HG03432 (cell line): ENCODE data around the gene SIRT7.
"Not testable (repeated sequence)": the region's sequence is repeated elsewhere in the genome, so short reads cannot be mapped to it uniquely, and the experiment has no call there.

Experiments used
- ATAC-seq: cut with Tn5 transposase; IDR thresholded peaks from one replicate; pipeline ENCODE4 v1.9.1; 2021; ENCODE audit warnings: mild to moderate bottlenecking, moderate library complexity; ENCODE audit not compliant: unreplicated experiment

The SIRT7 gene

DNA sequence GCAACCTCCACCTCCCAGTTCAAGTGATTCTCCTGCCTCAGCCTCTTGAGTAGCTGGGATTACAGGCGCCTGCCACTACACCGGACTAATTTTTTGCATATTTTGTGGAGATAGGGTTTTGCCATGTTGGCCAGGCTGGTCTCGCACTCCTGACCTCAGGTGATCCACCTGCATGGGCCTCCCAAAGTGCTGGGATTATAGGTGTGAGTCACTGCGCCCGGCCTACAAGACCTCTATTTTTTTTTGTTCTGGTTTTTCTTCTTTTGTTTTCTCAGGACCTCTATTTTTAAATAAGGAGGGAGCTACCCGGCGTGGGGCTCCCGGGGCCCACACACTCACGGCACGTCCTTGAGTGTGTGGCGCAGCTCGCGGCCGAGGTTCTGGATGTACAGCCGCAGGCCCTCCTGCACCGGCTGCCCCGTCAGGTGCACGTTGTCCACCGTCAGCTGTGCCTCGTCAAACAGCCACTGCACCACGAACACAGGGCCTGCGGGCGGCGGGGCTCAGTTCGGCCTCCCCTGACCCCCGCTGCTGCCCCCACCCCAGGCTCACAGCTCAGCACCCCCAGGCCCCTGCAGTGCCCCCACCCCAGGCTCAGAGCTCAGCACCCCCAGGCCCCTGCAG lies 37.2 kb upstream of the SIRT7 start:
- no peak for ATAC-seq

DNA sequence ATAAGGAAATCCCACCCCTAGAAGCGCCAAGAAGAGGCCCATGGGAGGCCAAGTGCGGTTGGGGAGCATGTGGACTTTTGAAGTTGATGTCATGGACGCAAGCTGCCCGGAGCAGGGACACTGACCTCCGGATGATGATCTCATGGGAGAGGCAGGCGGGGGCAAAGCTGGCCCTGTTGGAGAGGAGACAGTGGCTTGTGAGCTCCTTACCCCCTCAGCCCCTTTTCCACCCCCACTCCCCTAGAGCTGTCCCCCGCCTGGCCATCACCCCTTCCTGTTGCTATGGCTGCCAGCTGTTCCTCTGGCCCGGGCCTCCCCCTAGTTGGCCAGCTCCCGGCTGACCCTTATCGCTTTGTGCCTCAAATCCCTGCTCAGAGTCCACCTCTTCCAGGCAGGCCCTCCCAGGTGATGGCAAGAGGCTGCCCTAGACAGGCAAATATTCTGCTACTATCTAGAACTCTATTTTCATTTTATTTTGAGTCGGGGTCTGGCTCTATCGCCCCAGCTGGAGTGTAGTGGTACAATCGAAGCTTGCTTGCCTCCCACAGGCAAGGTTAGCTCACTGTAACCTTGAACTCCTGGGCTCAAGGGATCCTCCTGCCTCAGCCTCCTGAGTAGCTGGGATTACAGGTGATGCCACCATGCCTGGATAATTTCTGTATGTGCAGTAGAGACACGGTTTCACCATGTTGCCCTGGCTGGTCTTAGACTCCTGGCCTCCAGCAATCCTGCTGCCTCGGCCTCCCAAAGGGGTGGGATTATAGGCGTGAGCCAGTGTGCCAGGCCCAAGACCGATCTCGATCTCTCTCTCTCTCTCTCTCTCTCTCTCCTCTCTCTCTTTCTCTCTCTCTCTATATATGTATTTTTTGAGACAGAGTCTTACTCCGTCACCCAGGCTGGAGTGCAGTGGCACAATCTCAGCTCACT lies 36.4 kb upstream of the SIRT7 start:
- ATAC-seq: no peak

GRCh38 chr17:81953443-81953842 lies 35.5 kb upstream of the SIRT7 start:
- not testable (repeated sequence) for ATAC-seq

DNA sequence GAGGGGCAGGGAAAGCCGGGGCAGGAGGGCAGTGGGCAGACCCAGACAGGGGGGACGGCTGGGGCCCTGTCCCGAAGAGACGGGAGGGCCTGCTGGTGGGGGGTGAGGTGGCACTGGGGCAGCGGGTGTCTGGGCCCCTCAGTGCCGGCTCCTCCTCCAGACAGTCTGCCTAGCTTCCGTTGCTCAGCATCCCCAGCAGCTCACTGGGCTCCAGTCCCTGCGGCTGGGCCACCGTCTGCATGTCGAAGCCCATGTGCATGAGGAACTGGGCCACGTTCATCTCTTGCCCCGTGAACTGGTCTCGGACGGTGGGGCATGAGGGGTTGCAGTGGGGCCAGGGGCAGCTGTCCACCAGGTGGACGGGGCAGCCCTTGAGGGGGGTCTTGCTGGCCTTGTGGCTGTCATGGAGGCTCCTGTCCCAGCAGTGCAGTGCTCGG lies 34.8 kb upstream of the SIRT7 start:
- ATAC-seq: no peak

- ATAC-seq: no peak
Measured at GRCh38 chr17:81951785-81952684, 34.1 kb upstream of the SIRT7 start.

DNA sequence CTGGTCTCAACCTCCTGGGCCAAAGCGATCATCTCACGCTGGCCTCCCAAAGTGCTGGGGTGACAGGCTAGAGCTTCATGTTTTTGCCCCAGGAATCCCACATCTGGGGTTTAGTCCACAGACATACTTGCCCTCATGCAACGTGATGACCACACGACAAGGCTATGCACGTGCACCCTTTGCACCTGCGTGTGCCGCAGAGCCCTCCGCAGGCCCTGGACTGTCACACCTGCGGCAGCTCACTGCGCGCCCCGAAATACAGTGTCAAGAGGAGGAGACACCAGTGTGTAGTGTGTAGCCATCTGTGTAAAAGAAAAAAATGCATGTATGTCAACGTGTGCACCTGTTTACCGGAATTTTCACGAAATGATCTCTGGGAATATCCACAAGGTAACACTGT lies 32.5 kb upstream of the SIRT7 start:
- ATAC-seq: no peak

- no peak for ATAC-seq
Measured at GRCh38 chr17:81948635-81949378, 30.8 kb upstream of the SIRT7 start.

DNA sequence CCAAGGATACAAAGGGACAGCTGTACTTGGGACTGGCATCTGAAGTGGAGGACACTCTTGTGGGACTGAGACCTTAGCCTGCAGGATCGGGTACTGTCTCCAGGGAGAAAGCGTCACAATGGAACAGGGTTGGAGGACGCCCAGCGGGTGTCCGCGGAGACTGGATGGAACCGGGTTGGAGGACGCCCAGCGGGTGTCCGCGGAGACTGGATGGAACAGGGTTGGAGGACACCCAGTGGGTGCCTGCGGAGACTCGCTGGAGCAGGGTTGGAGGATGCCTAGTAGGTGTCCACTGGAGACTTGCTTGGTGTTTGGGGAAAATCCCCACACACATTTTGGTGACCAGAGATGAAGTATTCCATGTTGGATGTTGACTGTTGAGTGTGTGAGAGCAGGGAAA lies 29.2 kb upstream of the SIRT7 start, which contains the start of gene MYADML2:
TSS of gene MYADML2 (minus strand) at position 45 of the 400 bp plus-strand sequence. CDS start 5,492 bp downstream, outside the sequence.
- ATAC-seq: no peak

DNA sequence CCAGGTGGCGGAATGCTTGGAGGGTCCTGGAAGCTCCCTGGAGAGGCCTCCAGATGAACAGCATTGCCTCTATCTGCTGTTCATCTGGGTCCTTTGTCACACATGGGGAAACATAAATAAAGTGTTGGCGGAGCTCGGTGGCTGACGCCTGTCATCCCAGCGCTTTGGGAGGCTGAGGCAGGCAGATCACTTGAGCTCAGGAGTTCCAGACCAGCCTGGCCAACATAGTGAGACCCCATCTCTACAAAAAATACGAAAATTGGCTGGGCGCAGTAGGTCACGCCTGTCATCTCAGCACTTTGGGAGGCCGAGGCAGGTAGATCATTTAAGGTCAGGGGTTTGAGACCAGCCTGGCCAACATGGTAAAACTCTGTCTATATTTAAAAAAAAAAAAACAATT lies 26.9 kb upstream of the SIRT7 start:
- ATAC-seq: no peak

- no peak for ATAC-seq
Measured at GRCh38 chr17:81942167-81942553, 24.2 kb upstream of the SIRT7 start.

GRCh38 chr17:81941484-81942166 lies 23.6 kb upstream of the SIRT7 start:
- no peak for ATAC-seq

DNA sequence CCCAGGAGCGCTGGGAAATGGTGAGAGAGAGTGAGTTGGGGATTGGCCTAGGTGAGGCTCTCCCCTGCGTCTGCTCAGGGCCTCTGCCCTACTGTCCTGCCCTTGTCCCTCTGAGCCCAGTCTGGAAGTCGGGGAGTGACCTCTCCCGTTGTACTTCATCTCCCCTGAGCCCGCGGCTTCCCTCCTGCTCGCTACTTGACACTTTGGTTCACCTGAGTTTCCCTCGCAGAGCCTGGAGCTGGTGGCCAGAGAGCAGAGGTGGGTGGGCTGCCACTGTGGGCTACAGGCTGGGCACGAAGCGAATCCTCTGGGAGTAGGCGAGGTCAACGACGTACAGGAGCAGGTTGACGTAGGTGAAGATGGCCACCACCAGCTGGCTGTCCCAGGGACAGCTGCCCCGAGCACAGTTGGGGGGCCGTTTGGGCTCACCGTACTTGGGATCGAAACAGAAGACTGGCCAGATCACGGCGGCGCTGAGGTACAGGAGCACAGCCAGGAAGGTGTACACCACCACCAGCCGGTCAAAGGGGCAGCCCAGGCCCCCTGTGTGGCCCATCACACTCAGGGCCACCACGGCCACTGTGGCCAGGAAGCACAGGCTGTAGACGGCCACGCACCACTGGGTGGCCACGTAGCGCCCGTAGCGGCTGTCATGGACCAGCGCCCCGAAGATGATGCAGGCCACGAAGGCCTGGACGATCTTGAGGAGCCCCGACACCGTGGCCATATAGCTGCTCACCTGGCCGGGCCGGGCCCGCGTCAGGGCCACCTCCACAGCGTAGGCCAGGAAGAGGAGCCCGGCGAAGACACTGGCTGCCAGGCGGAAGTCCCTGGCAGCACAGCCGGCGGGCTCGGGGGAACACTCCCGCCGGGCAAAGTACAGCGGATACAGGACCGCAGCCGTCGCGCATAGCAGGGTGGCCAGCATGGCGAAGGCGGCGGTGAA lies 22.8 kb upstream of the SIRT7 start:
- ATAC-seq: no peak

GRCh38 chr17:81939881-81940385 lies 22.0 kb upstream of the SIRT7 start:
- ATAC-seq: no peak

DNA sequence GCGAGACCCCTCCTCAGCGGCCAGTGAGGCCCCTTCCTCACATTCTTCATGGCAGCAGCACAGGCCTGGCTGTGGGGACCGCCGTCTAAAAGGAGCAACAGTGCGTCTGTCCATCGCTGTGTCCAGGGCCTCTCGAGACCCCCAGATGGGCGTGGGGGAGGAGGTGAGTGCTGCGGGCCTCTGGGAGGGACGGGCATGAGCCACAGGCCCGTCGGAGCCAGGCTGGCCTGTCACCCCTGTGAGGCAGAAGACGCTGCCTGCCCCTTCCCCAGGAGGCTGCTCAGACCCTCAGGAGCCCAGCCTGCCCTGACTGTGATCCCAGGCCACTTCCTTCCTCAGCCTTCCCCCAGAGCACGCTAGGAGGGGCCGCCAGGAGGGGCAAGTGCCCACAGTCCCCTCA lies 21.2 kb upstream of the SIRT7 start:
- no peak for ATAC-seq

DNA sequence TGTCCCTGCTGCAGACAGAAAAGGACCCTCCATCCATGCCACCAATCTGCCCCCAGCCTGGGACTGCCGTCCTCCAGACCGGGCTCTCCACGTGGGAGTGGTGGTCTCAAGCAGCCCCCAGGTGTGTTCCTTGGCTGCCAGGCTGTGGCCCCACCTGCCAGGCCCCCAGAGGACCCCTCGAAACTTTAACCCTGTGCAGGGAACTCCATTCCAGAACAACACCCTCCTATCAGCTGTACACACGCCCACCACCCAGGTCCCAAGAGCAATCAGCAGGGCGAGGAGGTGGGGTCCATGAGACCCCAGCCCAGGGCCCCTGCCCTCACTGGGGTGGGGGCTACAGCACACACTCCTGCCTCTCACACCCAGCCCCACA lies 17.7 kb upstream of the SIRT7 start:
- ATAC-seq: no peak

- ATAC-seq: no peak
Measured at GRCh38 chr17:81934850-81935708, 17.1 kb upstream of the SIRT7 start.

DNA sequence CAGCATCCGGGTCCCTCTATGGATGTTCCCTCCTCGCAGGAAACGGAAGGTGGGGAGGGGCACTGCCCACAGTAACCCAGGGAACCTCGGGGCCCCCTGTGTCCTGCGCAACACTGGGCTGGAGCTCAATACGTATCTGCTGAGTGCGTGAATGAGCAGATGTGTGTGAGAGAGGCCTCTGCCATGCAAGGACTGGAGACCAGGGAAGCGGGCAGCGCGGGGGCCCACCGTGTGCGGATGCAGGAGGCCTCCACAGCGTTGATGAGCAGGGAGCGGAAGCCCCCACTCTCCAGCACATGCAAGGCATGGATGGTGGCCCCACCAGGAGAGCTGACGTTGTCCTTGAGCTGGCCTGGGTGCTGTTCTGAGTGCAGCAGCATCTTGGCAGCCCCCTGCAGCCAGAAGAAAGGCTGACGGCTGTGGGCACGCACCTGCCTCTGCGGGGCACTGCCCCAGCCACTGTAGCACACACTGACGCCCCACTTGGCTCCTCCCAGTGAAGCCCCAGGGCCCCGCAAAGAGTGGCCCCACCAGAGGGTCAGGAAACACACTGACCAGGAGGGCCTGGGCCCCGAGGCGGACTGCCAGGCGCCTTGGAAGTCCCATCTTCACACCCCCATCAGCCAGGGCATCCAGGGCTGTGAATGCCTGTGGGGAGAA lies 16.3 kb upstream of the SIRT7 start:
- no peak for ATAC-seq
